Head of caudate nucleus (tissue), 42 donors: ENCODE data around the gene OR11A1.

Experiments
- DNase-seq, 42 donors: peaks; one replicate each; pipeline versions ENCODE4 v3.0.0 to v3.0.0-alpha.2; 2020 to 2021; ENCODE audit warnings: mixed read lengths in 7 of 42
- intact Hi-C: fragments of 100-400 bp; cut with DNase I; formaldehyde crosslinking; loops from one replicate; pipeline ENCODE4 v1.15.0; 2022

The OR11A1 gene

GRCh38 chr6:29419516-29419915 lies 37.4 kb downstream of the OR11A1 start:
- DNase-seq: no peak

GRCh38 chr6:29414588-29414987 lies 42.3 kb downstream of the OR11A1 start, which contains the start of gene OR12D1:
TSS of gene OR12D1 (plus strand) at chr6:29414928.
- intact Hi-C loops: no loop called here
- no peak for DNase-seq

More at GRCh38 chr6:29419516-29419915, 37.4 kb downstream of the OR11A1 start:
- intact Hi-C loops: no loop called here

- DNase-seq: no peak
- intact Hi-C loops: no loop called here
These were observed 53.1 kb downstream of the OR11A1 start for GRCh38 chr6:29403801-29404200.

- intact Hi-C loops: no loop called here
- no peak for DNase-seq
These were observed 57.3 kb downstream of the OR11A1 start for GRCh38 chr6:29399525-29399924.

GRCh38 chr6:29395331-29395730 lies 61.5 kb downstream of the OR11A1 start, which contains the start of gene OR12D2:
TSS of gene OR12D2 (plus strand) at chr6:29395631. CDS start at chr6:29396700, 1,069 bp downstream.
- DNase-seq: no peak
- intact Hi-C loops: no loop called here

- intact Hi-C loops: no loop called here
These were observed 68.3 kb downstream of the OR11A1 start for GRCh38 chr6:29388533-29388932.

GRCh38 chr6:29376003-29376402 lies 80.9 kb downstream of the OR11A1 start:
- intact Hi-C loops: no loop called here
- DNase-seq: no peak

More at GRCh38 chr6:29388533-29388932, 68.3 kb downstream of the OR11A1 start:
- no peak for DNase-seq
